A549 (cell line): ENCODE measurements around the gene IQSEC3. TPM values are rescaled to one million over a fixed set of nuclear protein-coding genes. Genes with fewer than 3 reads are reported as not detected.

ENCODE experiments used
- ATAC-seq, 2 experiments: fragments of 200-7000 bp in 1 of 2; fragments of >200 bp in 1 of 2; cut with Nextera tagmentation in 1 of 2; cut with Tn5 transposase in 1 of 2; 3 replicates each; pipeline versions ENCODE4 v1.8.0 to v1.9.1; 2018 to 2020; ENCODE audit warnings: mild to moderate bottlenecking in 1 of 2, moderate library complexity in 1 of 2
- CTCF ChIA-PET: fragments of 300-600 bp; sonication (Branson Sonifier 250); formaldehyde crosslinking; extraction: SDS; loops from one replicate; lab custom pipeline; 2021; ENCODE audit warnings: antibody characterized with exemption, inconsistent platforms; lab: Yijun Ruan, JAX
- POLR2A ChIA-PET: fragments of 350-600 bp; formaldehyde crosslinking; extraction: SDS; loops from one replicate; lab custom pipeline; 2021; ENCODE audit warnings: antibody characterized with exemption, inconsistent platforms; lab: Yijun Ruan, JAX
- DNase-seq, 2 experiments: peaks; one replicate each; pipeline versions ENCODE4 v3.0.0 to v3.0.0-alpha.2; 2011 to 2016; ENCODE audit warnings: low read depth in 1 of 2, low spot score in 1 of 2
- FAIRE-seq: peaks from 2 replicates; lab custom pipeline; 2011; peaks lifted over from hg19 to GRCh38; lab: Jason Lieb, UNC
- H3K27ac ChIP-seq, 2 experiments: fragments of >200 bp; sonication (Bioruptor Twin); formaldehyde crosslinking; 3 replicates each; pipeline ENCODE4 v1.5.1; 2016 to 2017
- H3K4me1 ChIP-seq: fragments of >200 bp; sonication (Bioruptor Twin); formaldehyde crosslinking; 3 replicates; pipeline ENCODE4 v1.6.1; 2016
- H3K4me2 ChIP-seq: fragments of >200 bp; sonication (Bioruptor Twin); formaldehyde crosslinking; 3 replicates; pipeline ENCODE4 v1.6.1; 2016
- H3K4me3 ChIP-seq: fragments of >200 bp; sonication (Bioruptor Twin); formaldehyde crosslinking; 3 replicates; pipeline ENCODE4 v1.5.1; 2016
- H3K9me3 ChIP-seq: fragments of >200 bp; sonication (Bioruptor Twin); formaldehyde crosslinking; 3 replicates; pipeline ENCODE4 v1.6.1; 2016
- BHLHE40 ChIP-seq: IDR thresholded peaks from 2 replicates; pipeline ENCODE4 v1.6.1; 2012; ENCODE audit warnings: low read depth, low read length, inconsistent platforms
- CBX8 ChIP-seq: fragments of 200-600 bp; sonication (generic); IDR thresholded peaks from 2 replicates; pipeline ENCODE4 v1.6.1; 2016
- CHD4 ChIP-seq: fragments of 200-600 bp; sonication (generic); IDR thresholded peaks from 2 replicates; pipeline ENCODE4 v1.6.1; 2016; ENCODE audit warnings: antibody characterized with exemption, mild to moderate bottlenecking, borderline replicate concordance
- E2F6 ChIP-seq: IDR thresholded peaks from 2 replicates; pipeline ENCODE4 v1.6.1; 2012; ENCODE audit warnings: low read depth, borderline replicate concordance
- ESRRA ChIP-seq: fragments of 150-350 bp; IDR thresholded peaks from 2 replicates; pipeline ENCODE4 v1.6.1; 2014; ENCODE audit warnings: mild to moderate bottlenecking, low read length, borderline replicate concordance
- FOSB ChIP-seq: fragments of 250-450 bp; sonication (Bioruptor Pico); IDR thresholded peaks from 2 replicates; pipeline ENCODE4 v1.5.0; 2020; ENCODE audit warnings: mild to moderate bottlenecking, moderate library complexity
- HOXA7 ChIP-seq: fragments of 250-450 bp; sonication (Bioruptor Pico); IDR thresholded peaks from 2 replicates; pipeline ENCODE4 v1.5.0; 2020; ENCODE audit warnings: mild to moderate bottlenecking, moderate library complexity
- HOXB13 ChIP-seq: fragments of 250-450 bp; sonication (Bioruptor Pico); IDR thresholded peaks from 2 replicates; pipeline ENCODE4 v1.5.0; 2020; ENCODE audit warnings: low read depth, mild to moderate bottlenecking, moderate library complexity
- HOXB5 ChIP-seq: fragments of 250-450 bp; sonication (Bioruptor Pico); IDR thresholded peaks from 2 replicates; pipeline ENCODE4 v1.5.0; 2020; ENCODE audit warnings: mild to moderate bottlenecking, moderate library complexity
- JUN ChIP-seq, 2 experiments: fragments of >200 bp; sonication (Bioruptor Twin); formaldehyde crosslinking; IDR thresholded peaks; 2 replicates in 1 of 2; 3 replicates in 1 of 2; pipeline ENCODE4 v1.6.1; 2016 to 2017
- KDM1A ChIP-seq: fragments of 200-600 bp; sonication (generic); IDR thresholded peaks from 2 replicates; pipeline ENCODE4 v1.6.1; 2016; ENCODE audit warnings: low read depth, mild to moderate bottlenecking
- NPAS2 ChIP-seq: fragments of 250-450 bp; sonication (Bioruptor Pico); IDR thresholded peaks from 2 replicates; pipeline ENCODE4 v1.8.0; 2022; ENCODE audit warnings: mild to moderate bottlenecking, moderate library complexity, borderline replicate concordance
- PBX3 ChIP-seq: IDR thresholded peaks from 2 replicates; pipeline ENCODE4 v1.6.1; 2012
- PHF8 ChIP-seq: fragments of 200-600 bp; sonication (generic); IDR thresholded peaks from 2 replicates; pipeline ENCODE4 v1.6.1; 2016; ENCODE audit warnings: low read depth, mild to moderate bottlenecking, antibody characterized with exemption, moderate library complexity, borderline replicate concordance
- POLR2AphosphoS2 ChIP-seq: conservative IDR thresholded peaks from 2 replicates; pipeline ENCODE4 v1.6.1; 2012; ENCODE audit warnings: low read length, improper control_type of control experiment, inconsistent platforms
- RAD21 ChIP-seq, 2 experiments: fragments of >200 bp in 1 of 2; sonication (Bioruptor Twin) in 1 of 2; formaldehyde crosslinking in 1 of 2; IDR thresholded peaks in 1 of 2; conservative IDR thresholded peaks in 1 of 2; 2 replicates in 1 of 2; 3 replicates in 1 of 2; pipeline ENCODE4 v1.6.1; 2012 to 2018; ENCODE audit warnings: inconsistent platforms in 1 of 2
- RARB ChIP-seq: fragments of 250-450 bp; sonication (Bioruptor Pico); IDR thresholded peaks from 2 replicates; pipeline ENCODE4 v1.8.0; 2021; ENCODE audit warnings: mild to moderate bottlenecking, moderate library complexity
- REST ChIP-seq: fragments of 200-600 bp; sonication (generic); IDR thresholded peaks from 2 replicates; pipeline ENCODE4 v1.6.1; 2016; ENCODE audit warnings: antibody characterized with exemption, mild to moderate bottlenecking, moderate library complexity
- SREBF2 ChIP-seq: fragments of 450-650 bp; IDR thresholded peaks from 2 replicates; pipeline ENCODE4 v1.6.1; 2014; ENCODE audit warnings: mild to moderate bottlenecking, moderate library complexity
- TFCP2L1 ChIP-seq: fragments of 250-450 bp; sonication (Bioruptor Pico); IDR thresholded peaks from 2 replicates; pipeline ENCODE4 v1.5.0; 2021; ENCODE audit warnings: mild to moderate bottlenecking
- TP53 ChIP-seq: fragments of 250-450 bp; sonication (Bioruptor Pico); IDR thresholded peaks from 2 replicates; pipeline ENCODE4 v1.5.0; 2021; ENCODE audit warnings: mild to moderate bottlenecking, moderate library complexity
- ZFP36 ChIP-seq: fragments of 450-650 bp; IDR thresholded peaks from 2 replicates; pipeline ENCODE4 v1.6.1; 2014; ENCODE audit warnings: borderline replicate concordance; ENCODE audit not compliant: partially characterized antibody
- ZSCAN20 ChIP-seq: fragments of 250-450 bp; sonication (Bioruptor Pico); IDR thresholded peaks from 2 replicates; pipeline ENCODE4 v1.8.0; 2022; ENCODE audit warnings: mild to moderate bottlenecking, moderate library complexity
- WGBS: methylation state at CpG from one replicate; pipeline ENCODE4 v1.1.6; 2017; ENCODE audit errors: missing lambda C conversion rate; 5-methylcytosine and 5-hydroxymethylcytosine counted together
- polyA plus RNA-seq, 4 experiments: library from polyadenylated mRNA; depleted of rRNA in 3 of 4; stranded (reverse); fragments of >200 nt; fragmentation: RNase III in 1 of 4; extraction: RNeasy Plus Mini Kit Qiagen cat#74134 plus additional on column Dnase treatment in 1 of 4; gene quantifications; 2 replicates in 3 of 4; 3 replicates in 1 of 4; pipeline ENCODE4 v1.2.3, GENCODE V29; 2011 to 2017

The IQSEC3 gene
- polyA plus RNA-seq, 2 of the 4 experiments (the other 2 are of a cell fraction): not detected

DNA sequence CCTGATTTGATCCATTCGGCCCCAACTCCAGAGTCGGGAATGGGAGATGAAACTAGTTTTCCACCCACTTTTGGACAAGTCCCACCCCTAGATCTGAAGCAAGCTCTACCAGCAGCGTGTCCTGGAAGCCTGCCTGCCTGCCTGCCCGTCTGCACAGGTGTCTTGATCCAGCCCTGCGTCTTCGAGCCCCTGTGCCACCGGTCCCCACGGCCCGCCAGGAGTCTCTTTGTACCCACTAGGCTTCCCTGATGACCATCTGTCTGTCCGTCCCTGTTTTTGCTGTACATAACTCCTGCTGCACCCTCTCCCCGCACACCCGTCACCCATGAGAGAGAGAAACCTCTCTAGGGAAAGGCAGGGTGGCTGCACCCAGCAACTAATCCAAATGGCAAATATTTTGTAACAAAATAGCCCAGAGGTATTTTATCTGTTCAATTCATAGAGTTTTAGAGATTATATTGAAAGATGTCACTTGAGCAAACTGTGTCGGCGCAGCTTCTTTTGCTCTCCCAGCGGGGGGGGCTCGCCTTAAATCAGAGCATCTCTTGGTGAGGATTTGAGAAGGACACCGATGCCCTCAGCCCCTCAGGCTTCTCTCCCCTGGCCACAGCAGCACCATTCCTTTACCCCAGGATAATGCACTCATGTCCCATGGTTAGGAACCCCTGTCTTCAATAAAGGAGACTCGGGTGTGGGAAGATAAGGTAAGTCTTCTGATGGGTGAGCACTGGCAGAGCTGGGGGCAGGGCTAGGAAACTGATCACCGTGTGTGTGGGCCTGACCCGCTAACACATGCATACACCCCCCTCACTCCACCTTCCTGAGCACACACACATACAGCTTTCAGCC is 111.6 kb downstream of the IQSEC3 start:
- H3K9me3 ChIP-seq: no peaks in the 10 kb centered on the region
- FAIRE-seq (no peak), ATAC-seq (no peak), DNase-seq (no peak)
- ChIA-PET POLR2A (no interaction called here), CTCF (interaction anchor here (1.0 to 3.4 kb wide), 5 partner anchors 8 to 67 kb away, joined by 3 to 24 read pairs (median 3); no protein-coding TSS in a partner anchor)
- peaks cover 35% of the 10 kb centered on the region for H3K4me1 ChIP-seq
- no peak overlapping the region for H3K4me3 ChIP-seq
- no peak overlapping the region for H3K4me2 ChIP-seq
- 91% methylated on average over 20 of the region's 20 CpGs for WGBS
- peak overlapping the region in 1 of 2 experiments; percentile 76; a peak in 2 of 6 replicates for H3K27ac ChIP-seq
- TF ChIP-seq TP53 (no peak), POLR2AphosphoS2 (no peak), RARB (CRISPR knock-in tag) (no peak), ZSCAN20 (CRISPR knock-in tag) (no peak), JUN (IDR thresholded peaks at IDR 0.05) (no peak), HOXB13 (no peak)

- CTCF ChIA-PET: interaction anchor here (0.6 to 3.4 kb wide), 5 partner anchors 11 to 67 kb away, joined by 3 to 24 read pairs (median 3); no protein-coding TSS in a partner anchor
- Histone ChIP-seq H3K9me3 (no peaks in the 10 kb centered on the region), H3K4me2 (0 out of 3 replicates have a peak overlapping the region, but pooled peaks have one; percentile 29), H3K4me1 (peaks cover 35% of the 10 kb centered on the region), H3K27ac (peak overlapping the region in 1 of 2 experiments; percentile 76; a peak in 3 of 6 replicates), H3K4me3 (no peak overlapping the region)
- TF ChIP-seq KDM1A: no peak
- TF ChIP-seq PHF8: no peak
- TF ChIP-seq HOXB5: no peak
- no peak for TF ChIP-seq ZFP36
- no peak for TF ChIP-seq SREBF2
- no peak for TF ChIP-seq NPAS2 (CRISPR knock-in tag)
- no peak for TF ChIP-seq E2F6
- TF ChIP-seq HOXA7 (CRISPR knock-in tag): no peak
- no peak for TF ChIP-seq CBX8
- TF ChIP-seq PBX3: no peak
- TF ChIP-seq RAD21 (conservative IDR thresholded peaks at IDR 0.05 in 1 of 2, IDR thresholded peaks at IDR 0.05 in 1 of 2): no peak
- no peak for TF ChIP-seq TP53
- TF ChIP-seq CHD4: no peak
- TF ChIP-seq REST: no peak
- TF ChIP-seq FOSB (CRISPR knock-in tag): no peak
- no peak for TF ChIP-seq ESRRA
- TF ChIP-seq TFCP2L1 (CRISPR knock-in tag): no peak
- TF ChIP-seq BHLHE40: no peak
- no peak for ATAC-seq
- WGBS: 81% methylated on average over 2 of the region's 3 CpGs
- POLR2A ChIA-PET: no interaction called here
- DNase-seq: no peak
- no peak for FAIRE-seq
Measured at GRCh38 chr12:178829-179109, 112.2 kb downstream of the IQSEC3 start.
